Measurements from ENCODE around the gene TBC1D8. TPM values are rescaled to one million over a fixed set of nuclear protein-coding genes. Genes with fewer than 3 reads are reported as not detected.

TBC1D8 gene
- total and polyA plus RNA-seq, 2 donors (not counting 1 experiment from before 2014, with no cell fraction given) = 1.7 to 15.7 TPM

DNA sequence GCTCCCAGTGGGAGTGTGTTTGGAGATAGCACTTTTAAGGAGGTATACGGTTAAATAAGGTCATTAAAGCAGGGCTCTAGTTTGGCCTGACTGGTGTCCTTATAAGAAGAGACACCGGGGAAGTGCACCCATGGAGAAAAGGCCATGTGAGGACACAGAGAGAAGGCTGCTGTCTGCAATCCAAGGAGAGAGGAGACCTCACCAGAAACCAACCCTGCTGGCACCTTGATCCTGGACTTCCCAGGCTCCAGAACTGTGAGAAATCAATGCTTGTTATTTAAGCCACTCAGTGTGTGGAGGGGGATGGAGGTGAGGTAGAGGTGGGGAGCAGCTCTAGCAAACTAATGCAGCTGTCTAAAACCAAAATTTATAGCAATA, 87.1 kb downstream of the TBC1D8 start:
- Histone ChIP-seq H3K27me3 (replicated peaks in 1 of 4; ENCODE audit: control extremely low read depth in 1 of 4, control insufficient read depth in 3 of 4, insufficient read depth in 4 of 4, low read length in 3 of 4) (no peaks in the 10 kb centered on the region), H3K4me2 (replicated peaks; ENCODE audit: low read depth, low read length, poor library complexity, severe bottlenecking) (no peak overlapping the region), H3K79me2 (ENCODE audit: control insufficient read depth, insufficient read depth, low read length) (no peaks in the 10 kb centered on the region), H3K4me3 (ENCODE audit: control extremely low read depth in 1 of 5, extremely low read depth in 1 of 5, insufficient read depth in 1 of 5, low read depth in 2 of 5, low read length in 4 of 5) (no peak overlapping the region), H4K20me1 (ENCODE audit: control insufficient read depth, insufficient read depth, low read length, poor library complexity, severe bottlenecking) (no peaks in the 10 kb centered on the region), H3K27ac (ENCODE audit: low read length in 2 of 2) (no peak overlapping the region), H3K4me1 (ENCODE audit: control insufficient read depth in 2 of 2, insufficient read depth in 2 of 2, low read length in 2 of 2) (no peaks in the 10 kb centered on the region), H3K9ac (ENCODE audit: low read length) (no peak overlapping the region), H2AFZ (ENCODE audit: insufficient read depth, low read depth, low read length, poor library complexity, severe bottlenecking) (no peak overlapping the region), H3K36me3 (replicated peaks in 1 of 2; ENCODE audit: control extremely low read depth in 1 of 2, control insufficient read depth in 1 of 2, extremely low read depth in 1 of 2, insufficient read depth in 2 of 2, low read length in 1 of 2) (no peaks in the 10 kb centered on the region), H3K9me3 (ENCODE audit: control extremely low read depth in 1 of 3, control insufficient read depth in 2 of 3, insufficient read depth in 1 of 3, low read length in 2 of 3) (no peaks in the 10 kb centered on the region)
- DNase-seq = no peak
- 100% methylated on average over 2 of the region's 2 CpGs for WGBS (ENCODE audit: insufficient coverage)
- intact Hi-C loops (cut with micrococcal nuclease) = no loop called here
- Mint-ChIP-seq H3K4me3 (no peak overlapping the region), H3K27ac (no peak overlapping the region), H3K27me3 (no peaks in the 10 kb centered on the region), H3K9me3 (ENCODE audit: insufficient read depth) (no peaks in the 10 kb centered on the region), H3K4me1 (no peaks in the 10 kb centered on the region)
- no peak for ATAC-seq (ENCODE audit: low read depth)
- no peak for TF ChIP-seq EZH2 (IDR thresholded peaks at IDR 0.05; ENCODE audit: borderline replicate concordance, insufficient read depth, low read depth, low read length, poor library complexity, severe bottlenecking)
- TF ChIP-seq, protein P1, sequence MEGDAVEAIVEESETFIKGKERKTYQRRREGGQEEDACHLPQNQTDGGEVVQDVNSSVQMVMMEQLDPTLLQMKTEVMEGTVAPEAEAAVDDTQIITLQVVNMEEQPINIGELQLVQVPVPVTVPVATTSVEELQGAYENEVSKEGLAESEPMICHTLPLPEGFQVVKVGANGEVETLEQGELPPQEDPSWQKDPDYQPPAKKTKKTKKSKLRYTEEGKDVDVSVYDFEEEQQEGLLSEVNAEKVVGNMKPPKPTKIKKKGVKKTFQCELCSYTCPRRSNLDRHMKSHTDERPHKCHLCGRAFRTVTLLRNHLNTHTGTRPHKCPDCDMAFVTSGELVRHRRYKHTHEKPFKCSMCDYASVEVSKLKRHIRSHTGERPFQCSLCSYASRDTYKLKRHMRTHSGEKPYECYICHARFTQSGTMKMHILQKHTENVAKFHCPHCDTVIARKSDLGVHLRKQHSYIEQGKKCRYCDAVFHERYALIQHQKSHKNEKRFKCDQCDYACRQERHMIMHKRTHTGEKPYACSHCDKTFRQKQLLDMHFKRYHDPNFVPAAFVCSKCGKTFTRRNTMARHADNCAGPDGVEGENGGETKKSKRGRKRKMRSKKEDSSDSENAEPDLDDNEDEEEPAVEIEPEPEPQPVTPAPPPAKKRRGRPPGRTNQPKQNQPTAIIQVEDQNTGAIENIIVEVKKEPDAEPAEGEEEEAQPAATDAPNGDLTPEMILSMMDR (IDR thresholded peaks at IDR 0.05) = no peak
- POLR2A ChIA-PET = no interaction called here
- CTCF ChIA-PET = no interaction called here

- Histone ChIP-seq H3K4me2 (replicated peaks; ENCODE audit: low read depth, low read length, poor library complexity, severe bottlenecking) (no peak overlapping the region), H3K79me2 (ENCODE audit: control insufficient read depth, insufficient read depth, low read length) (no peaks in the 10 kb centered on the region), H3K9me3 (ENCODE audit: control extremely low read depth in 1 of 3, control insufficient read depth in 2 of 3, insufficient read depth in 1 of 3, low read length in 2 of 3) (no peaks in the 10 kb centered on the region), H2AFZ (ENCODE audit: insufficient read depth, low read depth, low read length, poor library complexity, severe bottlenecking) (no peak overlapping the region), H3K9ac (ENCODE audit: low read length) (no peak overlapping the region), H3K4me1 (ENCODE audit: control insufficient read depth in 2 of 2, insufficient read depth in 2 of 2, low read length in 2 of 2) (no peaks in the 10 kb centered on the region), H3K36me3 (replicated peaks in 1 of 2; ENCODE audit: control extremely low read depth in 1 of 2, control insufficient read depth in 1 of 2, extremely low read depth in 1 of 2, insufficient read depth in 2 of 2, low read length in 1 of 2) (no peaks in the 10 kb centered on the region), H3K27me3 (replicated peaks in 1 of 4; ENCODE audit: control extremely low read depth in 1 of 4, control insufficient read depth in 3 of 4, insufficient read depth in 4 of 4, low read length in 3 of 4) (no peaks in the 10 kb centered on the region), H3K27ac (ENCODE audit: low read length in 2 of 2) (no peak overlapping the region), H3K4me3 (ENCODE audit: control extremely low read depth in 1 of 5, extremely low read depth in 1 of 5, insufficient read depth in 1 of 5, low read depth in 2 of 5, low read length in 4 of 5) (no peak overlapping the region), H4K20me1 (ENCODE audit: control insufficient read depth, insufficient read depth, low read length, poor library complexity, severe bottlenecking) (no peaks in the 10 kb centered on the region)
- Mint-ChIP-seq H3K4me3 (no peak overlapping the region), H3K9me3 (ENCODE audit: insufficient read depth) (no peaks in the 10 kb centered on the region), H3K27me3 (no peaks in the 10 kb centered on the region), H3K27ac (no peak overlapping the region), H3K4me1 (no peaks in the 10 kb centered on the region)
- no peak for TF ChIP-seq EZH2 (IDR thresholded peaks at IDR 0.05; ENCODE audit: borderline replicate concordance, insufficient read depth, low read depth, low read length, poor library complexity, severe bottlenecking)
- TF ChIP-seq, protein P1 (IDR thresholded peaks at IDR 0.05) = no peak
- ChIA-PET POLR2A (interaction anchor here (0.6 kb wide), 1 partner anchor 11 kb away, joined by 3 read pairs; no protein-coding TSS in a partner anchor), CTCF (interaction anchor here (0.8 kb wide), 1 partner anchor 142 kb away, joined by 4 read pairs; no protein-coding TSS in a partner anchor)
- DNase-seq = no peak
- ATAC-seq (ENCODE audit: low read depth) = no peak
- WGBS (ENCODE audit: insufficient coverage) = 70% methylated on average over 2 of the region's 3 CpGs
- intact Hi-C loops (cut with micrococcal nuclease) = no loop called here
Measured at GRCh38 chr2:101063352-101064124, 87.6 kb downstream of the TBC1D8 start.

Data from B cell (primary cell).